ENCODE results near the gene SNAPIN.

DNA sequence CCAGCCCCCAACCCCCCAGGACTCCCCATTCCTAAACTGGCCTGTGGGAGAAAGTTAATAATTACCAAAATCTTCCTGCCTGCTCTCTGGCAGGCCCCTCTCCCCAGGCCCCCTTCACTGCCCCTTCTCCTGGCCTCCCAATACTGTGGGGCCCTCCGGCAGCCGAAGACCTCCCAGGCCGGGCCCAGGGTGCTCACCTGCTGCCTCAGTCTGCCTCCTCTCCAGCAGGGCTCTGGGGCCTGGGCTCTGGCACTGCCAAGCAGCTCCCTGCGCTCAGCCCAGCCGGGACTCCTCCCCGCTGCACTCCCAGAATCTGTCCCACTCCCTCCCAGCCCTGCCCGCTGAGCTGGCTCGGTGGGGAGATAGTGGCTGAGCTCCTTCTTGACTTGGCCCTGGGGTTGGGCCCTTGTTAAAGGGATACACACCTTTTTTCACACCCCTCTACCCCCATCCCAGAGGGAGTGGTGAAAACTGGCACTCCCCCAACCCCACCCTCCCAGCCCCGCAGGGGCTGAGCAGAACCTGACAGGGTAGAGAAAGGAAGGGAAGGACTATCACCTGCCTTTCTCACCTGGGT lies 45.7 kb upstream of the SNAPIN start, which contains the start of gene S100A16:
- TF ChIP-seq, protein P1, sequence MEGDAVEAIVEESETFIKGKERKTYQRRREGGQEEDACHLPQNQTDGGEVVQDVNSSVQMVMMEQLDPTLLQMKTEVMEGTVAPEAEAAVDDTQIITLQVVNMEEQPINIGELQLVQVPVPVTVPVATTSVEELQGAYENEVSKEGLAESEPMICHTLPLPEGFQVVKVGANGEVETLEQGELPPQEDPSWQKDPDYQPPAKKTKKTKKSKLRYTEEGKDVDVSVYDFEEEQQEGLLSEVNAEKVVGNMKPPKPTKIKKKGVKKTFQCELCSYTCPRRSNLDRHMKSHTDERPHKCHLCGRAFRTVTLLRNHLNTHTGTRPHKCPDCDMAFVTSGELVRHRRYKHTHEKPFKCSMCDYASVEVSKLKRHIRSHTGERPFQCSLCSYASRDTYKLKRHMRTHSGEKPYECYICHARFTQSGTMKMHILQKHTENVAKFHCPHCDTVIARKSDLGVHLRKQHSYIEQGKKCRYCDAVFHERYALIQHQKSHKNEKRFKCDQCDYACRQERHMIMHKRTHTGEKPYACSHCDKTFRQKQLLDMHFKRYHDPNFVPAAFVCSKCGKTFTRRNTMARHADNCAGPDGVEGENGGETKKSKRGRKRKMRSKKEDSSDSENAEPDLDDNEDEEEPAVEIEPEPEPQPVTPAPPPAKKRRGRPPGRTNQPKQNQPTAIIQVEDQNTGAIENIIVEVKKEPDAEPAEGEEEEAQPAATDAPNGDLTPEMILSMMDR (IDR thresholded peaks at IDR 0.05; ENCODE audit: low read depth, low read length) = no peak
- TF ChIP-seq EZH2phosphoT487 (IDR thresholded peaks at IDR 0.05; ENCODE audit: low read depth) = no peak

All from OCI-LY3 (cell line).